HG03175 (cell line): Measurements from ENCODE around the gene LRRC26.
A peak's percentile ranks its signal among the peaks of the same experiment; 100 is the strongest.

Experiments used
- ATAC-seq: cut with Tn5 transposase; IDR thresholded peaks from one replicate; pipeline ENCODE4 v1.9.1; 2021; ENCODE audit warnings: mild to moderate bottlenecking, moderate library complexity; ENCODE audit not compliant: unreplicated experiment

LRRC26 gene

GRCh38 chr9:137157618-137158415 lies 12.0 kb downstream of the LRRC26 start:
- no peak for ATAC-seq

GRCh38 chr9:137156567-137157375 lies 13.1 kb downstream of the LRRC26 start:
- no peak for ATAC-seq

- ATAC-seq, result no peak
Measured at GRCh38 chr9:137152844-137153405, 16.9 kb downstream of the LRRC26 start.

GRCh38 chr9:137150617-137151457 lies 19.0 kb downstream of the LRRC26 start:
- peak; percentile 44 for ATAC-seq

GRCh38 chr9:137149942-137150616 lies 19.8 kb downstream of the LRRC26 start:
- ATAC-seq, result peak; percentile 27

- no peak for ATAC-seq
Measured at GRCh38 chr9:137149363-137149762, 20.5 kb downstream of the LRRC26 start.

- ATAC-seq, result no peak
Measured at GRCh38 chr9:137148661-137149060, 21.2 kb downstream of the LRRC26 start.

GRCh38 chr9:137148242-137148641 lies 21.6 kb downstream of the LRRC26 start:
- ATAC-seq, result no peak

- ATAC-seq, result no peak
Measured at GRCh38 chr9:137147793-137148160, 22.1 kb downstream of the LRRC26 start.

- ATAC-seq, result no peak
Measured at GRCh38 chr9:137147091-137147792, 22.6 kb downstream of the LRRC26 start.

GRCh38 chr9:137146527-137146918 lies 23.3 kb downstream of the LRRC26 start:
- no peak for ATAC-seq

- no peak for ATAC-seq
Measured at GRCh38 chr9:137145731-137146526, 23.9 kb downstream of the LRRC26 start.

GRCh38 chr9:137143459-137143858 lies 26.4 kb downstream of the LRRC26 start:
- no peak for ATAC-seq

GRCh38 chr9:137141976-137142936 lies 27.6 kb downstream of the LRRC26 start:
- ATAC-seq, result no peak

- no peak for ATAC-seq
Measured at GRCh38 chr9:137141050-137141810, 28.6 kb downstream of the LRRC26 start.

- no peak for ATAC-seq
Measured at GRCh38 chr9:137140151-137141012, 29.5 kb downstream of the LRRC26 start.
